ENCODE results near the gene SASH1. TPM values are rescaled to one million over a fixed set of nuclear protein-coding genes. Genes with fewer than 3 reads are reported as not detected.

The SASH1 gene
- total RNA-seq, 1 donor from 2014 or later: 10.2 TPM

DNA sequence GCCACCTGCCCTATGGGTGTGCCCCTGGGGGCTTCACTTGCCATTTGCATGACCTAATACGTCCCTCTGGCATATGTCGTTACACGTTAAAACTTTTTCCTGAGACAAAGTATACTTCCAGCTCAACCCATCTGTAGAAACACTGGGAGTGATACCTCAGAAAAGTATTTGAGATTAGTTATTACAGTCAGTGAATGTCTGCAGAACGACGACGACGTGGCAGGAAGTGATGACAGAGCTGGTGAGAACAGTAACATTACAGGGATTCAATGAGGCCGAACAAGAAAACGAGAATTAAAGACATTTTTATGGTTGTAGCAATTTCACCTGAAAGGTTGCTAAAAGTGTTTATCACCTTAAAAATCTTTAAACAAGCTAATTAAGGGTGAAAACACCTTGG lies 40.2 kb downstream of the SASH1 start:
- Mint-ChIP-seq H3K27me3 (ENCODE audit: insufficient read depth, low read depth) (peaks cover 7% of the 10 kb centered on the region), H3K9me3 (no peaks in the 10 kb centered on the region), H3K4me1 (peaks cover 26% of the 10 kb centered on the region), H3K27ac (no peak overlapping the region), H3K36me3 (peaks cover 3% of the 10 kb centered on the region), H3K4me3 (no peak overlapping the region)
- Histone ChIP-seq H4K20me1 (ENCODE audit: low read depth) (peaks cover 4% of the 10 kb centered on the region), H2AFZ (replicated peaks) (no peak overlapping the region), H3K36me3 (no peaks in the 10 kb centered on the region), H3K27ac (no peak overlapping the region), H3K4me1 (peaks cover 6% of the 10 kb centered on the region), H3F3A (ENCODE audit: low read depth) (no peaks in the 10 kb centered on the region), H3K79me2 (ENCODE audit: low read depth) (no peaks in the 10 kb centered on the region), H3K9me3 (ENCODE audit: low read depth) (no peaks in the 10 kb centered on the region), H3K4me2 (no peak overlapping the region), H3K4me3 (no peak overlapping the region), H3K27me3 (no peaks in the 10 kb centered on the region), H3K9ac (no peak overlapping the region)
- DNase-seq (ENCODE audit: low spot score): no peak
- TF ChIP-seq, protein P1, sequence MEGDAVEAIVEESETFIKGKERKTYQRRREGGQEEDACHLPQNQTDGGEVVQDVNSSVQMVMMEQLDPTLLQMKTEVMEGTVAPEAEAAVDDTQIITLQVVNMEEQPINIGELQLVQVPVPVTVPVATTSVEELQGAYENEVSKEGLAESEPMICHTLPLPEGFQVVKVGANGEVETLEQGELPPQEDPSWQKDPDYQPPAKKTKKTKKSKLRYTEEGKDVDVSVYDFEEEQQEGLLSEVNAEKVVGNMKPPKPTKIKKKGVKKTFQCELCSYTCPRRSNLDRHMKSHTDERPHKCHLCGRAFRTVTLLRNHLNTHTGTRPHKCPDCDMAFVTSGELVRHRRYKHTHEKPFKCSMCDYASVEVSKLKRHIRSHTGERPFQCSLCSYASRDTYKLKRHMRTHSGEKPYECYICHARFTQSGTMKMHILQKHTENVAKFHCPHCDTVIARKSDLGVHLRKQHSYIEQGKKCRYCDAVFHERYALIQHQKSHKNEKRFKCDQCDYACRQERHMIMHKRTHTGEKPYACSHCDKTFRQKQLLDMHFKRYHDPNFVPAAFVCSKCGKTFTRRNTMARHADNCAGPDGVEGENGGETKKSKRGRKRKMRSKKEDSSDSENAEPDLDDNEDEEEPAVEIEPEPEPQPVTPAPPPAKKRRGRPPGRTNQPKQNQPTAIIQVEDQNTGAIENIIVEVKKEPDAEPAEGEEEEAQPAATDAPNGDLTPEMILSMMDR (IDR thresholded peaks at IDR 0.05): no peak
- no peak for TF ChIP-seq EZH2 (IDR thresholded peaks at IDR 0.05)
- no peak for TF ChIP-seq EZH2phosphoT487 (IDR thresholded peaks at IDR 0.05)

DNA sequence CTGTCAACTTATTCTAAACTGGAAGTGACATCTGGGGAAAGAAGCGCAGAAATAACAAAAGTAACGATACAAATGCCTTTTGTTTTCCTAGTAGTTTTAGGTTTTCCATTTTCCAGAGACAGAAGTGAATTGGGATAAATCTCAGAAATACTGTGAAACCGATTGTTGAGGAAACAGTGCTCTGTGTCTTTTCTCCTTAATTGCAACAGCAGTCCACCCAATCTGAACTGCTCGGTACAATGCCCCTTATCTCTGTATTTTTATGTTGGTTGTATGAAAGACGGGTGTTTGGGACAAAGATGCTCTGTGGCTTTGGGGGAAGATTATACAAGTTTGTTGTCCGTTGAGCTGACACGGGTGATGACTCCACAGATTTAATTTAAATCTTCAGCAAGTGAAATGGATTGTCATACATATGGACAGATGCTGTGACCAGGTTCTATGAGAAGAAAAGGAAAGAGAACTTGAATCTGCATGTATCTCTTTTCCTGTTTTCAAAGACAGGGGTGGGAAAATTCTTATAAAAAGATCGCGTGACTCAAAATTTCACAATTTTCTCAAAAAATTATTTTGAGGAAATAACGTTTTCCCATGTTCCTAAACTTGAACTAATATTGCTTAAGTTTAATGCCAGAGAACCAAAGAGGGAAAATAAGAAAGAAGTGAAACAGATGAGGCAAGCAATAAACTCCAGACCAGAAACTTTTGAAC lies 41.2 kb downstream of the SASH1 start:
- Mint-ChIP-seq H3K4me3 (no peak overlapping the region), H3K9me3 (no peaks in the 10 kb centered on the region), H3K27ac (no peak overlapping the region), H3K36me3 (peaks cover 4% of the 10 kb centered on the region), H3K27me3 (ENCODE audit: insufficient read depth, low read depth) (peaks cover 7% of the 10 kb centered on the region), H3K4me1 (peaks cover 31% of the 10 kb centered on the region)
- Histone ChIP-seq H3K9me3 (ENCODE audit: low read depth) (no peaks in the 10 kb centered on the region), H3K4me2 (no peak overlapping the region), H3K4me3 (no peak overlapping the region), H3F3A (ENCODE audit: low read depth) (no peaks in the 10 kb centered on the region), H2AFZ (replicated peaks) (no peak overlapping the region), H3K36me3 (no peaks in the 10 kb centered on the region), H3K4me1 (peaks cover 6% of the 10 kb centered on the region), H3K27me3 (no peaks in the 10 kb centered on the region), H3K9ac (no peak overlapping the region), H3K79me2 (ENCODE audit: low read depth) (no peaks in the 10 kb centered on the region), H4K20me1 (ENCODE audit: low read depth) (peaks cover 4% of the 10 kb centered on the region), H3K27ac (no peak overlapping the region)
- TF ChIP-seq EZH2 (IDR thresholded peaks at IDR 0.05): no peak
- TF ChIP-seq EZH2phosphoT487 (IDR thresholded peaks at IDR 0.05): no peak
- TF ChIP-seq, protein P1 (IDR thresholded peaks at IDR 0.05): no peak
- DNase-seq (ENCODE audit: low spot score): no peak

DNA sequence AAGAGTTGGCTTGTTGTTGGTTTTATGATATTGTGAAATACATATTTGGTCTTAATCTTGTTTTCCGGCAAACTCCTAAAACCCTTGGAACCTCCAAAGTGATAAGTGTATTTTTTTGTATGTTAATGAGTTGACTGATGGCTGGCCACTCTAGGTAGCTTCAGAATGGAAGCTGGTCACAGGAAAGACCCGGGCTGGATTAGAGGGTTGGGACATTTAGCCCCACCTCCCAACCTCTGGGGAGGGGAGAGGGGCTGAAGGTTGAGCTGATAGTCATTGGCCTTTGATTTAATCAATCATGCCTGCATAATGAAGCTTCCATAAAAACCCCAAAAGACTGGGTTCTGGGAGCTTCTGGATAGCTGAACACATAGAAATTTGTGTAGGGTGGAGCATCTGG lies 42.7 kb downstream of the SASH1 start:
- peaks cover 6% of the 10 kb centered on the region for H3K36me3 Mint-ChIP-seq
- H3K27ac Mint-ChIP-seq: no peak overlapping the region
- no peak overlapping the region for H3K4me2 ChIP-seq
- H3K4me3 Mint-ChIP-seq: no peak overlapping the region
- no peaks in the 10 kb centered on the region for H3K9me3 ChIP-seq (ENCODE audit: low read depth)
- H3F3A ChIP-seq (ENCODE audit: low read depth): no peaks in the 10 kb centered on the region
- DNase-seq (ENCODE audit: low spot score): no peak
- H4K20me1 ChIP-seq (ENCODE audit: low read depth): no peaks in the 10 kb centered on the region
- TF ChIP-seq EZH2 (IDR thresholded peaks at IDR 0.05): no peak
- TF ChIP-seq, protein P1 (IDR thresholded peaks at IDR 0.05): no peak
- TF ChIP-seq EZH2phosphoT487 (IDR thresholded peaks at IDR 0.05): no peak
- H3K27ac ChIP-seq: no peak overlapping the region
- H3K36me3 ChIP-seq: no peaks in the 10 kb centered on the region
- peaks cover 7% of the 10 kb centered on the region for H3K27me3 Mint-ChIP-seq (ENCODE audit: insufficient read depth, low read depth)
- no peak overlapping the region for H3K9ac ChIP-seq
- no peaks in the 10 kb centered on the region for H3K9me3 Mint-ChIP-seq
- no peaks in the 10 kb centered on the region for H3K27me3 ChIP-seq
- H2AFZ ChIP-seq (replicated peaks): no peak overlapping the region
- peaks cover 20% of the 10 kb centered on the region for H3K4me1 Mint-ChIP-seq
- H3K79me2 ChIP-seq (ENCODE audit: low read depth): no peaks in the 10 kb centered on the region
- H3K4me3 ChIP-seq: no peak overlapping the region
- H3K4me1 ChIP-seq: peaks cover 6% of the 10 kb centered on the region
